GM12878 (cell line): ENCODE measurements around the gene ADM. TPM values are rescaled to one million over a fixed set of nuclear protein-coding genes. Genes with fewer than 3 reads are reported as not detected.

ENCODE experiments used
- ATAC-seq: fragments of 200-7000 bp; cut with Tn5 transposase; 3 replicates; pipeline ENCODE4 v1.9.1; 2020; ENCODE audit warnings: mild to moderate bottlenecking, moderate library complexity
- BruUV-seq: library from RNA; stranded (reverse); fragments of 400-500 nt; replicated peaks from 2 replicates; lab custom pipeline; 2021; lab: Mats Ljungman, UMichigan
- CTCF ChIA-PET: fragments of 300-600 bp; sonication (Branson Sonifier 250); formaldehyde crosslinking; extraction: SDS; loops from one replicate; lab custom pipeline; 2021; ENCODE audit warnings: inconsistent platforms; lab: Yijun Ruan, JAX
- POLR2A ChIA-PET: fragments of 350-600 bp; formaldehyde crosslinking; extraction: SDS; loops from one replicate; lab custom pipeline; 2021; ENCODE audit warnings: inconsistent platforms; lab: Charles Lee
- RAD21 ChIA-PET: fragments of 300-600 bp; sonication (Branson Sonifier 250); formaldehyde crosslinking; loops from one replicate; lab custom pipeline; 2023; ENCODE audit warnings: antibody characterized with exemption; ENCODE audit not compliant: unreplicated experiment; lab: Charles Lee
- SMC1A ChIA-PET: fragments of 300-600 bp; sonication (Branson Sonifier 250); formaldehyde crosslinking; loops from one replicate; lab custom pipeline; 2023; ENCODE audit not compliant: unreplicated experiment, uncharacterized antibody; lab: Charles Lee
- DNase-seq: peaks from one replicate; pipeline ENCODE4 v3.0.0-alpha.2; 2011; ENCODE audit warnings: low read depth, low spot score
- FAIRE-seq: peaks from 3 replicates; lab custom pipeline; 2011; peaks lifted over from hg19 to GRCh38; lab: Jason Lieb, UNC
- H2AFZ ChIP-seq: 2 replicates; pipeline ENCODE4 v1.6.0; 2011; ENCODE audit warnings: low read depth, low read length, control low read depth; ENCODE audit not compliant: control insufficient read depth
- H3K27ac ChIP-seq: 2 replicates; pipeline ENCODE4 v1.5.1; 2011; ENCODE audit warnings: control low read depth; ENCODE audit not compliant: control insufficient read depth, insufficient read depth
- H3K27me3 ChIP-seq, 2 experiments: replicated peaks in 1 of 2; 2 replicates each; pipeline versions ENCODE4 v1.6.0 to v1.6.1; 2011; ENCODE audit warnings: low read length in 1 of 2; ENCODE audit not compliant: control insufficient read depth in 2 of 2, insufficient read depth in 2 of 2
- H3K36me3 ChIP-seq, 2 experiments: 2 replicates each; pipeline ENCODE4 v1.5.1; 2011; ENCODE audit warnings: low read length in 1 of 2; ENCODE audit not compliant: control insufficient read depth in 2 of 2, insufficient read depth in 2 of 2
- H3K4me1 ChIP-seq: 2 replicates; pipeline ENCODE4 v1.6.1; 2011; ENCODE audit warnings: mild to moderate bottlenecking, low read length, moderate library complexity, mixed read lengths; ENCODE audit not compliant: control insufficient read depth, insufficient read depth
- H3K4me2 ChIP-seq: 2 replicates; pipeline ENCODE4 v1.6.0; 2011; ENCODE audit warnings: control low read depth; ENCODE audit not compliant: control insufficient read depth, insufficient read depth
- H3K4me3 ChIP-seq: fragments of 200-600 bp; sonication (generic); 2 replicates; pipeline ENCODE4 v1.5.1; 2016
- H3K79me2 ChIP-seq: 2 replicates; pipeline ENCODE4 v1.6.0; 2011; ENCODE audit warnings: low read length; ENCODE audit not compliant: control insufficient read depth, insufficient read depth
- H3K9ac ChIP-seq: 2 replicates; pipeline ENCODE4 v1.8.0; 2011; ENCODE audit warnings: low read length, control low read depth, mixed read lengths; ENCODE audit not compliant: control insufficient read depth, insufficient read depth
- H3K9me3 ChIP-seq: replicated peaks from 3 replicates; pipeline ENCODE4 v1.5.1; 2011; ENCODE audit warnings: mild to moderate bottlenecking, low read length; ENCODE audit not compliant: control insufficient read depth, insufficient read depth
- H4K20me1 ChIP-seq: 2 replicates; pipeline ENCODE4 v1.6.0; 2011; ENCODE audit not compliant: control insufficient read depth, insufficient read depth
- ASH2L ChIP-seq: fragments of 300-600, 200-600 bp; sonication (generic); IDR thresholded peaks from 2 replicates; pipeline ENCODE4 v1.6.1; 2017; ENCODE audit warnings: low read depth, mild to moderate bottlenecking, borderline replicate concordance
- LARP7 ChIP-seq: fragments of 450-650 bp; IDR thresholded peaks from 2 replicates; pipeline ENCODE4 v1.6.1; 2017; ENCODE audit warnings: mild to moderate bottlenecking
- MTA3 ChIP-seq: IDR thresholded peaks from 2 replicates; pipeline ENCODE4 v1.6.1; 2012; ENCODE audit warnings: low read length, inconsistent platforms, borderline replicate concordance
- NFIC ChIP-seq: IDR thresholded peaks from 2 replicates; pipeline ENCODE4 v1.6.1; 2012; ENCODE audit warnings: low read depth, mild to moderate bottlenecking, inconsistent platforms, low read length, moderate library complexity
- SREBF2 ChIP-seq: IDR thresholded peaks from 2 replicates; pipeline ENCODE4 v1.6.1; 2012; ENCODE audit warnings: mild to moderate bottlenecking, low read length
- SRF ChIP-seq, 2 experiments: IDR thresholded peaks; 2 replicates each; pipeline ENCODE4 v1.6.1; 2011; ENCODE audit warnings: low read depth in 2 of 2, low read length in 2 of 2, mild to moderate bottlenecking in 1 of 2, moderate library complexity in 1 of 2
- TARDBP ChIP-seq: IDR thresholded peaks from 2 replicates; pipeline ENCODE4 v1.6.1; 2016; ENCODE audit warnings: borderline replicate concordance
- WGBS: methylation state at CpG from one replicate; pipeline ENCODE4 v1.1.6; 2016; ENCODE audit warnings: low lambda C conversion rate; ENCODE audit not compliant: insufficient replicate concordance, insufficient coverage; ENCODE audit errors: missing lambda C conversion rate; 5-methylcytosine and 5-hydroxymethylcytosine counted together
- in situ Hi-C: fragments of 300-500 bp; cut with MboI; formaldehyde crosslinking; loops from 9 replicates; pipeline ENCODE4 v1.14.3; 2018; ENCODE audit warnings: mixed read lengths
- intact Hi-C: fragments of 100-400 bp; cut with micrococcal nuclease; formaldehyde crosslinking; loops from one replicate; pipeline ENCODE4 v1.14.2; 2022; ENCODE audit not compliant: unreplicated experiment
- polyA plus RNA-seq, 11 experiments: library from polyadenylated mRNA; depleted of rRNA in 4 of 11; unstranded in 6 of 11; stranded (reverse) in 5 of 11; fragments of >200 nt; fragmentation: Nextera tagmentation in 4 of 11; fragmentation: Illumina TruSeq in 1 of 11; extraction: Ambion mirVana in 4 of 11; extraction: Trizol in 1 of 11; gene quantifications; 1 replicate in 1 of 11; 2 replicates in 10 of 11; pipeline versions ENCODE4 v1.2.1 to v1.2.3, GENCODE V29; 2011 to 2016; ENCODE audit warnings: inconsistent platforms in 2 of 11, missing spikeins in 2 of 11, low read depth in 1 of 11
- total RNA-seq, 4 experiments: library from RNA; depleted of rRNA in 3 of 4; stranded (reverse); fragments of >200 nt in 3 of 4; fragmentation: Illumina TruSeq in 1 of 4; extraction: Trizol in 1 of 4; gene quantifications; 2 replicates each; pipeline versions ENCODE4 v1.2.1 to v1.2.3, GENCODE V29; 2013 to 2021
- TF ChIP-seq, protein P1 (sequence below): fragments of 450-650 bp; IDR thresholded peaks from 2 replicates; pipeline ENCODE4 v1.6.1; 2016; ENCODE audit warnings: mild to moderate bottlenecking, moderate library complexity, borderline replicate concordance
- TF ChIP-seq, protein P2 (sequence below), 3 experiments: IDR thresholded peaks in 2 of 3; conservative IDR thresholded peaks in 1 of 3; 2 replicates each; pipeline ENCODE4 v1.5.1; 2011; ENCODE audit warnings: low read depth in 3 of 3, low read length in 3 of 3, mild to moderate bottlenecking in 3 of 3, control low read depth in 2 of 3, moderate library complexity in 2 of 3, inconsistent platforms in 1 of 3, mixed read lengths in 1 of 3; ENCODE audit not compliant: control insufficient read depth in 2 of 3, insufficient read depth in 1 of 3; ENCODE audit errors: extremely low read depth in 1 of 3
- TF ChIP-seq, protein P3 (sequence below): fragments of 150-350 bp; IDR thresholded peaks from 2 replicates; pipeline ENCODE4 v1.6.1; 2016; ENCODE audit warnings: low read depth, low read length
- TF ChIP-seq, protein P4 (sequence below): fragments of 450-650 bp; IDR thresholded peaks from 2 replicates; pipeline ENCODE4 v1.6.1; 2017; ENCODE audit warnings: borderline replicate concordance

Gene ADM
- total and polyA plus RNA-seq, 10 of the 15 experiments (the other 5 are each of a cell fraction or from before 2014, with no cell fraction given) = 0.11 to 4.2 (median 0.21) TPM; not detected in 7

DNA sequence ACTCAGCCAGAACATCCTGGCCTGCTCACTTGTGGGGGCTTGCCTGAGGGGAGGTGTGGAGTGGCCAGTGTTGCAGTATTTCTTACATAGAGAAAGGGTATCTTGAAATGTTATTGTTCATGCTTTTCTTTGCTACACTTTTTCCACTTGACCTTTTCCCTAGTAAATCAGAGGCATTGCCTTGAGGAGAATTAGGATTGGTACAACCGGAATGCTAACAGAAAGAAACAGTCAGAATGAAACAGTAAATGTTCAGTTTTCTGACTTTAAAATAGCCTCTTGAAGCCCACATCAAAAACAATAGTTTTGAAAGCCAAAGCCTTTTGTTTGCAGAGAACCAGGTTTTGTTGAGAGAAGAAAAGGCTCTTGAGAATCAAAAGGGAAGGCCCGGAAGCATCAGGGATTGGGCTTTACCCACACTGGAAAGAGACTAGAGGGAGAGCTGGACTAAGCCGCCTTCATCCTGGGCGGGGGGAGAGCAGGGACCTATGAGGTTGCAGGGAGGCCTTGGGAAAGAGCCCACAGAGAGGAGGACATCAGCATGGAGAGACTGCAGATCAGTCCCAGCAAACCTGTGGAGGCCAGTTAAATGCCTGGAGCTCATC is 12.4 kb downstream of the ADM start:
- H3K4me3 ChIP-seq = peak overlapping the region; percentile 27
- ChIA-PET SMC1A (interaction anchor here (0.7 to 2.1 kb wide), 7 partner anchors 8 to 142 kb away, joined by 3 to 8 read pairs (median 5); no protein-coding TSS in a partner anchor), RAD21 (interaction anchor here (0.6 to 2.0 kb wide), 8 partner anchors 9 to 558 kb away, joined by 3 to 24 read pairs (median 4); partner anchors contain the start of gene ADM), CTCF (interaction anchor here (1.0 to 2.3 kb wide), 8 partner anchors 9 to 557 kb away, joined by 3 to 22 read pairs (median 4); no protein-coding TSS in a partner anchor), POLR2A (interaction anchor here (0.6 to 1.6 kb wide), 5 partner anchors 8 to 807 kb away, joined by 3 to 8 read pairs (median 5); no protein-coding TSS in a partner anchor)
- no peak for FAIRE-seq
- H3K4me1 ChIP-seq = peaks cover 24% of the 10 kb centered on the region
- in situ Hi-C loops (no loop called here), intact Hi-C loops (no loop called here)
- peak overlapping the region; percentile 73 for H3K4me2 ChIP-seq
- H3K27me3 ChIP-seq = no peaks in the 10 kb centered on the region
- ATAC-seq = peak; percentile 37
- H3K79me2 ChIP-seq = no peaks in the 10 kb centered on the region
- no peaks in the 10 kb centered on the region; the same call in 2 of the 3 replicates for H3K9me3 ChIP-seq
- no peak for DNase-seq
- H4K20me1 ChIP-seq = no peaks in the 10 kb centered on the region
- H3K9ac ChIP-seq = peak overlapping the region; percentile 32; the same call in 1 of the 2 replicates
- H3K27ac ChIP-seq = peak overlapping the region; percentile 77
- H2AFZ ChIP-seq = peak overlapping the region; percentile 39; the same call in 1 of the 2 replicates
- WGBS = 25% methylated on average over 4 of the region's 4 CpGs
- no peaks in the 10 kb centered on the region for H3K36me3 ChIP-seq
- BruUV-seq = no TSS peak
- TF ChIP-seq, protein P1, sequence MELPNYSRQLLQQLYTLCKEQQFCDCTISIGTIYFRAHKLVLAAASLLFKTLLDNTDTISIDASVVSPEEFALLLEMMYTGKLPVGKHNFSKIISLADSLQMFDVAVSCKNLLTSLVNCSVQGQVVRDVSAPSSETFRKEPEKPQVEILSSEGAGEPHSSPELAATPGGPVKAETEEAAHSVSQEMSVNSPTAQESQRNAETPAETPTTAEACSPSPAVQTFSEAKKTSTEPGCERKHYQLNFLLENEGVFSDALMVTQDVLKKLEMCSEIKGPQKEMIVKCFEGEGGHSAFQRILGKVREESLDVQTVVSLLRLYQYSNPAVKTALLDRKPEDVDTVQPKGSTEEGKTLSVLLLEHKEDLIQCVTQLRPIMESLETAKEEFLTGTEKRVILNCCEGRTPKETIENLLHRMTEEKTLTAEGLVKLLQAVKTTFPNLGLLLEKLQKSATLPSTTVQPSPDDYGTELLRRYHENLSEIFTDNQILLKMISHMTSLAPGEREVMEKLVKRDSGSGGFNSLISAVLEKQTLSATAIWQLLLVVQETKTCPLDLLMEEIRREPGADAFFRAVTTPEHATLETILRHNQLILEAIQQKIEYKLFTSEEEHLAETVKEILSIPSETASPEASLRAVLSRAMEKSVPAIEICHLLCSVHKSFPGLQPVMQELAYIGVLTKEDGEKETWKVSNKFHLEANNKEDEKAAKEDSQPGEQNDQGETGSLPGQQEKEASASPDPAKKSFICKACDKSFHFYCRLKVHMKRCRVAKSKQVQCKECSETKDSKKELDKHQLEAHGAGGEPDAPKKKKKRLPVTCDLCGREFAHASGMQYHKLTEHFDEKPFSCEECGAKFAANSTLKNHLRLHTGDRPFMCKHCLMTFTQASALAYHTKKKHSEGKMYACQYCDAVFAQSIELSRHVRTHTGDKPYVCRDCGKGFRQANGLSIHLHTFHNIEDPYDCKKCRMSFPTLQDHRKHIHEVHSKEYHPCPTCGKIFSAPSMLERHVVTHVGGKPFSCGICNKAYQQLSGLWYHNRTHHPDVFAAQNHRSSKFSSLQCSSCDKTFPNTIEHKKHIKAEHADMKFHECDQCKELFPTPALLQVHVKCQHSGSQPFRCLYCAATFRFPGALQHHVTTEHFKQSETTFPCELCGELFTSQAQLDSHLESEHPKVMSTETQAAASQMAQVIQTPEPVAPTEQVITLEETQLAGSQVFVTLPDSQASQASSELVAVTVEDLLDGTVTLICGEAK = no peak
- TF ChIP-seq, protein P2, sequence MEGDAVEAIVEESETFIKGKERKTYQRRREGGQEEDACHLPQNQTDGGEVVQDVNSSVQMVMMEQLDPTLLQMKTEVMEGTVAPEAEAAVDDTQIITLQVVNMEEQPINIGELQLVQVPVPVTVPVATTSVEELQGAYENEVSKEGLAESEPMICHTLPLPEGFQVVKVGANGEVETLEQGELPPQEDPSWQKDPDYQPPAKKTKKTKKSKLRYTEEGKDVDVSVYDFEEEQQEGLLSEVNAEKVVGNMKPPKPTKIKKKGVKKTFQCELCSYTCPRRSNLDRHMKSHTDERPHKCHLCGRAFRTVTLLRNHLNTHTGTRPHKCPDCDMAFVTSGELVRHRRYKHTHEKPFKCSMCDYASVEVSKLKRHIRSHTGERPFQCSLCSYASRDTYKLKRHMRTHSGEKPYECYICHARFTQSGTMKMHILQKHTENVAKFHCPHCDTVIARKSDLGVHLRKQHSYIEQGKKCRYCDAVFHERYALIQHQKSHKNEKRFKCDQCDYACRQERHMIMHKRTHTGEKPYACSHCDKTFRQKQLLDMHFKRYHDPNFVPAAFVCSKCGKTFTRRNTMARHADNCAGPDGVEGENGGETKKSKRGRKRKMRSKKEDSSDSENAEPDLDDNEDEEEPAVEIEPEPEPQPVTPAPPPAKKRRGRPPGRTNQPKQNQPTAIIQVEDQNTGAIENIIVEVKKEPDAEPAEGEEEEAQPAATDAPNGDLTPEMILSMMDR (IDR thresholded peaks at IDR 0.05 in 2 of 3, conservative IDR thresholded peaks at IDR 0.05 in 1 of 3; ENCODE audit: control insufficient read depth in 2 of 3, extremely low read depth in 1 of 3, insufficient read depth in 1 of 3, low read depth in 3 of 3, low read length in 3 of 3) = no peak
- TF ChIP-seq ASH2L (peak; percentile 60; the same call in 1 of the 2 replicates), LARP7 (no peak), MTA3 (no peak; the same call in 1 of the 2 replicates), TARDBP (no peak), SRF (IDR thresholded peaks at IDR 0.05; ENCODE audit: low read depth in 2 of 2, low read length in 2 of 2) (no peak), SREBF2 (no peak), NFIC (peak; percentile 86)
- TF ChIP-seq, protein P3, sequence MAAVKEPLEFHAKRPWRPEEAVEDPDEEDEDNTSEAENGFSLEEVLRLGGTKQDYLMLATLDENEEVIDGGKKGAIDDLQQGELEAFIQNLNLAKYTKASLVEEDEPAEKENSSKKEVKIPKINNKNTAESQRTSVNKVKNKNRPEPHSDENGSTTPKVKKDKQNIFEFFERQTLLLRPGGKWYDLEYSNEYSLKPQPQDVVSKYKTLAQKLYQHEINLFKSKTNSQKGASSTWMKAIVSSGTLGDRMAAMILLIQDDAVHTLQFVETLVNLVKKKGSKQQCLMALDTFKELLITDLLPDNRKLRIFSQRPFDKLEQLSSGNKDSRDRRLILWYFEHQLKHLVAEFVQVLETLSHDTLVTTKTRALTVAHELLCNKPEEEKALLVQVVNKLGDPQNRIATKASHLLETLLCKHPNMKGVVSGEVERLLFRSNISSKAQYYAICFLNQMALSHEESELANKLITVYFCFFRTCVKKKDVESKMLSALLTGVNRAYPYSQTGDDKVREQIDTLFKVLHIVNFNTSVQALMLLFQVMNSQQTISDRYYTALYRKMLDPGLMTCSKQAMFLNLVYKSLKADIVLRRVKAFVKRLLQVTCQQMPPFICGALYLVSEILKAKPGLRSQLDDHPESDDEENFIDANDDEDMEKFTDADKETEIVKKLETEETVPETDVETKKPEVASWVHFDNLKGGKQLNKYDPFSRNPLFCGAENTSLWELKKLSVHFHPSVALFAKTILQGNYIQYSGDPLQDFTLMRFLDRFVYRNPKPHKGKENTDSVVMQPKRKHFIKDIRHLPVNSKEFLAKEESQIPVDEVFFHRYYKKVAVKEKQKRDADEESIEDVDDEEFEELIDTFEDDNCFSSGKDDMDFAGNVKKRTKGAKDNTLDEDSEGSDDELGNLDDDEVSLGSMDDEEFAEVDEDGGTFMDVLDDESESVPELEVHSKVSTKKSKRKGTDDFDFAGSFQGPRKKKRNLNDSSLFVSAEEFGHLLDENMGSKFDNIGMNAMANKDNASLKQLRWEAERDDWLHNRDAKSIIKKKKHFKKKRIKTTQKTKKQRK = no peak
- TF ChIP-seq, protein P4, sequence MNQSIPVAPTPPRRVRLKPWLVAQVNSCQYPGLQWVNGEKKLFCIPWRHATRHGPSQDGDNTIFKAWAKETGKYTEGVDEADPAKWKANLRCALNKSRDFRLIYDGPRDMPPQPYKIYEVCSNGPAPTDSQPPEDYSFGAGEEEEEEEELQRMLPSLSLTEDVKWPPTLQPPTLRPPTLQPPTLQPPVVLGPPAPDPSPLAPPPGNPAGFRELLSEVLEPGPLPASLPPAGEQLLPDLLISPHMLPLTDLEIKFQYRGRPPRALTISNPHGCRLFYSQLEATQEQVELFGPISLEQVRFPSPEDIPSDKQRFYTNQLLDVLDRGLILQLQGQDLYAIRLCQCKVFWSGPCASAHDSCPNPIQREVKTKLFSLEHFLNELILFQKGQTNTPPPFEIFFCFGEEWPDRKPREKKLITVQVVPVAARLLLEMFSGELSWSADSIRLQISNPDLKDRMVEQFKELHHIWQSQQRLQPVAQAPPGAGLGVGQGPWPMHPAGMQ = no peak
